ENCODE measurements around the gene RASA1.
"Not testable (repeated sequence)": the region's sequence is repeated elsewhere in the genome, so short reads cannot be mapped to it uniquely, and the experiment has no call there.

Gene RASA1

GRCh38 chr5:87303324-87303723, 35.6 kb downstream of the RASA1 start:
- TF ChIP-seq CTCF (IDR thresholded peaks at IDR 0.05; ENCODE audit: borderline replicate concordance, insufficient read depth, low read depth, low read length) = no peak
- no peak overlapping the region for H3K4me3 ChIP-seq (ENCODE audit: low read depth, low read length)

DNA sequence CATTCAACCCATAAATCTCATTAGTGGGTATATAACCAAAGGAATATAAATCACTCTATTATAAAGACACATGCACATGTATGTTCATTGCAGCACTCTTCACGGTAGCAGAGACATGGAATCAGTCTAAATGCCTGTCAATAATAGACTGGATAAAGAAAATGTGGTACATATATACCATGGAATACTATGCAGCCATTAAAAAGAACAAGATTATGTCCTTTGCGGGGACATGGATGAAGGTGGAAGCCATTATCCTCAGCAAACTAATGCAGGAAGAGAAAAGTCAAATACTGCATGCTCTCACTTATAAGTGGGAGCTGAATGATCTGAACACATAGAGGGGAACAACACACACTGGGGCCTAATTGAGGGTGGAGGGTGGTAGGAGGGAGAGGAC, 38.4 kb downstream of the RASA1 start:
- not testable (repeated sequence) for H3K4me3 ChIP-seq (ENCODE audit: low read depth, low read length)

DNA sequence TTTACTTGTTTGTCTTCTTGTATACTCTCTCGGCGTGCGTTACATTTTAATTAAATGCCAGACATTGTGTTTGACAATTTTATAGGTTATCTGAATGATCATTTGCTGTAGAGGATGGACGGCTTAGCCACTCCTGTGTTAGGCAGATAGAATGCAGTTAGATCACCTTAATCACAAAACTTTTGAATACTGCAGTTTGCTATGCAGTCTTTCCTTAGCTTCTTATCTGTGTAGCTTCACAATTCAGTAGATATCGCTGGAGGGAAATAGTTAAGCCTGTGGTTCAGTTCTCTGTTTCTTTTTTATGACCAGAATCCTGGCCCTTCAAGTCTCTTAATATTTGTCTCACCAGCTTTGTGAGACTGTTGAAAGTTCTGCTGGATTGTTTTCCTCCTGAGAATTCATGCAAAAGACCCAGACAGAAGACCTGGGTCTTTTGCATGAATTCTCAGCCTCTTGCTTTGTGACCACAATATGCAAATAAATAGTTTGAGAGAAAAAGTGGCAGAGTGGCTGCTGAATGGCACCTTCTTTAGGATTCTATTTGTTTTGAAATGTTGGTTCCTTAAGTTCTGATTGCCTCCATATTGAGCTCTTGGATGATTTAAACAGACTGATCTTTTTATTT, 40.2 kb downstream of the RASA1 start:
- H3K4me3 ChIP-seq (ENCODE audit: low read depth, low read length) = no peak overlapping the region

DNA sequence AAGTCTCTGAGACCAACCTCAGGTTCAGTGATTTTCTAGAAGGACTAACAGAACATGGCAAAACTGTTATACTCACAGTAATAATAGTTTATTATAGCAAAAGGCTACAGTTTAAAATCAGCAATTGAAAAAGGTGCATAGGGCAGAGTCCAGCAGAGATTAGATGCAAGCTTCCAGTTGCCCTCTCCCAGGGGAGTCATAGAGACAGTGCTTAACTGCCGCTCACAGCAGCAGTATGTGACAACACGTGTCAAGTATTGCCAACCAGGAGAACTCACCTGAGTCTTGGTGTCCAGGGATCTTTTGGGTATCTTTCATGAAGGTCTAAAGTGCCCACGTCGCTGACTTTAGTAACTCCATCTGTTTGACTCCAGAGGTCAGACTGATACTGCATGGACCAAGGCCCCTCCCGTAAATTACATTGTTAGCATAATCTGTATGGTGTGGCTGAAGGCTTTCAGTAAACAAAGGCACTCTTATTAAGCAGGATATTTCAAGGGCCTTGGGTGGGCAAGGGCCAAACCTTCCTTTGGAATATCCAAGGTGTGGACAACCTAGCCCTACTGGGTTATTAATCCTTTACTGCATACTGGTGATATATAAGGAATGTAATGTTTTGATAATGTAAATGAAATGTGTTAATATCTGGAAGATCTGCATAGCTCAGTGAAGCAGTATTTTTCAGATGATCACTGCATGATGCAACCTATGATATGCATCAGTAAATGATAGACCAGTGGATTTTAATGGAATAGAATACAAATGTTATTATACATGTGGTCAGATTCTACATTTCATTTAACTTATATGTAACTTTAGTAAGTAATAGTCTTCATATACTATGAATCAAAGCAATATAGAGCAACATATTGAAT, 44.0 kb downstream of the RASA1 start:
- no peak for TF ChIP-seq CTCF (IDR thresholded peaks at IDR 0.05; ENCODE audit: borderline replicate concordance, insufficient read depth, low read depth, low read length)
- H3K4me3 ChIP-seq (ENCODE audit: low read depth, low read length) = no peak overlapping the region

More for the DNA sequence above, 40.2 kb downstream of the RASA1 start:
- TF ChIP-seq CTCF (IDR thresholded peaks at IDR 0.05; ENCODE audit: borderline replicate concordance, insufficient read depth, low read depth, low read length) = no peak

DNA sequence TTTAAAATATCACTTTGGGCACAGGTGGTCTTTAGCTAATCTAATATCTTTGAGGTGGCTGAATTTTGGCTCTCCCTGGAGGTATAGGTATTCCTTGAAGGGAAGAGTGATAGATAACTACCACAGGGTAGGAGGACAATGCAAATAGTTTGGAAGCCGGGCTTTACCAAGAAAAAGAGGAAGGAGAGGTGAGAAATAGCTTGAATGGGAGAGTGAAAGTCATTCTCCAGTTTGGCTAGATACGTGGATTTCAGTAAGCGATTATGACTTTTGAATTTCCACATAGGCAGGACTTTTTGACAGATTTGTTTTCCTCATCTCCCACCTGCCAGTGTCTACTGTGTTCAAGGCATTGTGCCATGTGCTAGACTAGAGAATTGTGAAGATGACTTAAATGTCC, 45.5 kb downstream of the RASA1 start:
- TF ChIP-seq CTCF (IDR thresholded peaks at IDR 0.05; ENCODE audit: borderline replicate concordance, insufficient read depth, low read depth, low read length) = no peak
- no peak overlapping the region for H3K4me3 ChIP-seq (ENCODE audit: low read depth, low read length)

DNA sequence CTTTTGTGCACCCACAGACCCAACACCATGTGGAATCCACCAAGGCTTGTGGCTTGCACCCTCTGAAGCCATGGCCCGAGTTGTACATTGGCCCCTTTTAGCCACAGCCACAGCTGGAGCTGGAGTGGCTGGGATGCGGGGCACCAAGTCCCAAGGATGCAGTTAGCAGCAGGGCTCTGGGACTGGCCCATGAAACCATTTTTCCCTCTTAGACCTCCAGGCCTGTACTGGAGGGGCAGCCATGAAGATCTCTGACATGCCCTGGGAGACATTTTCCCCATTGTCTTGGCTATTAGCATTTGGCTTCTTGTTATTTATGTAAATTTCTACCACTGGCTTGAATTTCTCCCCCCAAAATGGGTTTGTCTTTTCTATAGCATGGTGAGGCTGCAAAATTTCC, 51.8 kb downstream of the RASA1 start:
- no peak overlapping the region for H3K4me3 ChIP-seq (ENCODE audit: low read depth, low read length)
- no peak for TF ChIP-seq CTCF (IDR thresholded peaks at IDR 0.05; ENCODE audit: borderline replicate concordance, insufficient read depth, low read depth, low read length)

GRCh38 chr5:87321605-87322004, 53.9 kb downstream of the RASA1 start:
- H3K4me3 ChIP-seq (ENCODE audit: low read depth, low read length) = no peak overlapping the region
- TF ChIP-seq CTCF (IDR thresholded peaks at IDR 0.05; ENCODE audit: borderline replicate concordance, insufficient read depth, low read depth, low read length) = no peak
